Measurements from ENCODE around the gene TAF3. TPM values are rescaled to one million over a fixed set of nuclear protein-coding genes. Genes with fewer than 3 reads are reported as not detected.

TAF3 gene
- total and polyA plus RNA-seq, 7 donors: 3.0 to 12.2 (median 5.2) TPM

- Histone ChIP-seq H3K4me1 (peaks cover 0 to 13% (median 5%) of the 10 kb centered on the region in 4 donors), H3K9me3 (no peaks in the 10 kb centered on the region), H3K27ac (no peak overlapping the region), H3K27me3 (no peaks in the 10 kb centered on the region), H3K4me3 (no peak overlapping the region), H3K36me3 (no peaks in the 10 kb centered on the region)
- intact Hi-C loops (cut with DNase I): no loop called here
- DNase-seq: no peak
- 80 to 90% methylated on average over 5 of the region's 5 CpGs for WGBS, 2 donors
- no peak for TF ChIP-seq CTCF (IDR thresholded peaks at IDR 0.05)
These were observed 139.3 kb downstream of the TAF3 start for GRCh38 chr10:7957591-7957990.

GRCh38 chr10:7958442-7958841, 140.1 kb downstream of the TAF3 start:
- TF ChIP-seq CTCF (IDR thresholded peaks at IDR 0.05) (no peak), POLR2A (IDR thresholded peaks at IDR 0.05) (no peak), POLR2AphosphoS5 (IDR thresholded peaks at IDR 0.05) (no peak), EP300 (IDR thresholded peaks at IDR 0.05) (no peak)
- H3K4me1 ChIP-seq: peaks cover 0 to 13% (median 5%) of the 10 kb centered on the region in 4 donors
- no peaks in the 10 kb centered on the region for H3K9me3 ChIP-seq
- DNase-seq: no peak
- intact Hi-C loops (cut with DNase I): no loop called here
- no peak overlapping the region for H3K27ac ChIP-seq
- WGBS, 2 donors: 93 to 98% methylated on average over 5 of the region's 5 CpGs
- H3K4me3 ChIP-seq: no peak overlapping the region
- no peaks in the 10 kb centered on the region for H3K27me3 ChIP-seq
- no peaks in the 10 kb centered on the region for H3K36me3 ChIP-seq

- intact Hi-C loops (cut with DNase I): no loop called here
- no peak overlapping the region for H3K4me3 ChIP-seq
- 84 to 85% methylated on average over 4 of the region's 4 CpGs for WGBS, 2 donors
- H3K27ac ChIP-seq: no peak overlapping the region
- no peak for DNase-seq
- H3K27me3 ChIP-seq: no peaks in the 10 kb centered on the region
- H3K4me1 ChIP-seq: peaks cover 0 to 13% (median 5%) of the 10 kb centered on the region in 4 donors
- TF ChIP-seq POLR2AphosphoS5 (IDR thresholded peaks at IDR 0.05) (no peak), EP300 (IDR thresholded peaks at IDR 0.05) (no peak)
- H3K36me3 ChIP-seq: peaks cover 0 to 14% (median 9%) of the 10 kb centered on the region in 4 donors
- H3K9me3 ChIP-seq: no peaks in the 10 kb centered on the region
These were observed 141.8 kb downstream of the TAF3 start for GRCh38 chr10:7960108-7960507.

GRCh38 chr10:7962592-7962991, 144.3 kb downstream of the TAF3 start:
- peaks cover 0 to 14% (median 9%) of the 10 kb centered on the region in 4 donors for H3K36me3 ChIP-seq
- no peaks in the 10 kb centered on the region for H3K4me1 ChIP-seq
- H3K27me3 ChIP-seq: no peaks in the 10 kb centered on the region
- no peaks in the 10 kb centered on the region for H3K9me3 ChIP-seq
- no peak for TF ChIP-seq EP300 (IDR thresholded peaks at IDR 0.05)
- TF ChIP-seq POLR2AphosphoS5 (IDR thresholded peaks at IDR 0.05): no peak
- no peak for TF ChIP-seq CTCF (IDR thresholded peaks at IDR 0.05)
- intact Hi-C loops (cut with DNase I): no loop called here
- no peak for DNase-seq
- 94 to 95% methylated on average over 5 of the region's 5 CpGs for WGBS, 2 donors
- no peak overlapping the region for H3K27ac ChIP-seq
- no peak overlapping the region for H3K4me3 ChIP-seq

- Histone ChIP-seq H3K4me3 (no peak overlapping the region), H3K9me3 (no peaks in the 10 kb centered on the region), H3K27me3 (no peaks in the 10 kb centered on the region), H3K36me3 (peaks cover 0 to 14% (median 9%) of the 10 kb centered on the region in 4 donors), H3K27ac (no peak overlapping the region), H3K4me1 (no peaks in the 10 kb centered on the region)
- intact Hi-C loops (cut with DNase I): no loop called here
- WGBS, 2 donors: 97% methylated on average over 2 of the region's 2 CpGs
- DNase-seq: no peak
- TF ChIP-seq POLR2AphosphoS5 (IDR thresholded peaks at IDR 0.05) (no peak), EP300 (IDR thresholded peaks at IDR 0.05) (no peak), POLR2A (IDR thresholded peaks at IDR 0.05) (no peak), CTCF (IDR thresholded peaks at IDR 0.05) (no peak)
These were observed 147.2 kb downstream of the TAF3 start for GRCh38 chr10:7965457-7965856.
